Measurements from ENCODE around the gene WIPF2. TPM values are rescaled to one million over a fixed set of nuclear protein-coding genes. Genes with fewer than 3 reads are reported as not detected.
A peak's percentile ranks its signal among the peaks of the same experiment; 100 is the strongest.

The WIPF2 gene
- total and polyA plus RNA-seq, 2 experiments from 2014 or later, result 7.1 to 21.8 TPM

DNA sequence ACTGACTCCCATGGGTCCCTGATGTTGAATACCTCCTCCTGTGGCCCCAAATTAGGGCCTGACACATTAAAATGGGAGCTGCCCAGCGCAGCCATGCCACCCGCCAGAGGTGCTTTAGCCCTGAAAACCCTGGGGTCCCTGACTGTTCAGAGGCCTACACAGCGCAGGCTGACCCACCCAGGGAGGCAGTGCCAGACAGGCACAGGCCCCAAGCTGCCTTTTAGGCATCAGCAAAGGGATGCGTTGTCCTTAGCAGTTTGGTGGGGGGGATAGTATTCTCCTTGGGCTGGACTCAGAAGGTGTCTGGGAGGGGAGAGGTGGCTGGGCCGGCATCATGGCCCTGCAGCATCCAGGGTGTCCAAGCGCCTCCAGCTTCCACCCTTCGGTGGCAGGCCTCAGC, 40.4 kb upstream of the WIPF2 start:
- Histone ChIP-seq H3K27ac (no peak overlapping the region), H3K9me3 (ENCODE audit: low read depth) (no peaks in the 10 kb centered on the region), H3K4me1 (ENCODE audit: low read depth) (peaks cover 14% of the 10 kb centered on the region), H3K4me3 (no peak overlapping the region), H3K27me3 (no peaks in the 10 kb centered on the region), H3K36me3 (no peaks in the 10 kb centered on the region)
- TF ChIP-seq, protein P1, sequence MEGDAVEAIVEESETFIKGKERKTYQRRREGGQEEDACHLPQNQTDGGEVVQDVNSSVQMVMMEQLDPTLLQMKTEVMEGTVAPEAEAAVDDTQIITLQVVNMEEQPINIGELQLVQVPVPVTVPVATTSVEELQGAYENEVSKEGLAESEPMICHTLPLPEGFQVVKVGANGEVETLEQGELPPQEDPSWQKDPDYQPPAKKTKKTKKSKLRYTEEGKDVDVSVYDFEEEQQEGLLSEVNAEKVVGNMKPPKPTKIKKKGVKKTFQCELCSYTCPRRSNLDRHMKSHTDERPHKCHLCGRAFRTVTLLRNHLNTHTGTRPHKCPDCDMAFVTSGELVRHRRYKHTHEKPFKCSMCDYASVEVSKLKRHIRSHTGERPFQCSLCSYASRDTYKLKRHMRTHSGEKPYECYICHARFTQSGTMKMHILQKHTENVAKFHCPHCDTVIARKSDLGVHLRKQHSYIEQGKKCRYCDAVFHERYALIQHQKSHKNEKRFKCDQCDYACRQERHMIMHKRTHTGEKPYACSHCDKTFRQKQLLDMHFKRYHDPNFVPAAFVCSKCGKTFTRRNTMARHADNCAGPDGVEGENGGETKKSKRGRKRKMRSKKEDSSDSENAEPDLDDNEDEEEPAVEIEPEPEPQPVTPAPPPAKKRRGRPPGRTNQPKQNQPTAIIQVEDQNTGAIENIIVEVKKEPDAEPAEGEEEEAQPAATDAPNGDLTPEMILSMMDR (IDR thresholded peaks at IDR 0.05; ENCODE audit: low read depth, low read length), result no peak
- DNase-seq (ENCODE audit: low read depth in 1 of 2, low spot score in 1 of 2), result no peak

DNA sequence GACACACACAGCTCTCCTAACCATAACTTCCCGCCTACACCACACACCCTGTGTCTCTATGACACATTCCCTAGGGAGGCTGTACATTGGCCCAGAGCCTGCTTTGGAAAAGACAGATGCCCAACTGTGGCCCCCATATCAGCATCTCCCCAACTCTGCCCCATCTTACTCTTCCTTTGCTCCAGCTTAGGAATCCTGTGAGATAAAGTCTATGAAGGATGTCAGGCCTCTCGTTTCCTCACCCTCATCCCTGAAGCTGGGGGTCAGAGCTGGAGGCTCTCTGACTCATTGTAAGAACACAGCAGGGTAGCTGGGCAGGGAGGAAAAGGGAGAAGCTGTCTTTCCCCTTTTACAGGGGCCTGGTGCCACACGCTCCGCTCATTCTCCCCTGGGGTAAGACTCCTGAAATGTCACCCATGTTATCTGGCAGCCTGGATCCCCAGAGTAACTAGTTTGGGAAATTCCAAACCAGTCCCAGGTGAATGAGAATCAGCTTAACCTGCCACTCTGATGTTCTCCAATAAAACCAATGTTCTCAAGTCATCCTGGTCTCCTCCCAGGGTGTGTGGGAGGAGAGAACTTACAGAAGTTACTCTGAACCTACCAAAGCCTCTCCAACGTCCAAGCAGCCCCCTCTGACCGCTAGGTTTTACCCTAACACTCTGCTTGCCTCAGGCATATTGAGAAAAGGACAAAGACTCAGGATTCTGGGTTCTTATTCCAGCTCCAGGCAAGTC, 39.0 kb upstream of the WIPF2 start:
- peak in 1 of 2 donors; percentile 58 for DNase-seq (ENCODE audit: low read depth in 1 of 2, low spot score in 1 of 2)
- Histone ChIP-seq H3K4me1 (ENCODE audit: low read depth) (peaks cover 14% of the 10 kb centered on the region), H3K36me3 (no peaks in the 10 kb centered on the region), H3K9me3 (ENCODE audit: low read depth) (no peaks in the 10 kb centered on the region), H3K27ac (peak overlapping the region; percentile 36), H3K27me3 (no peaks in the 10 kb centered on the region), H3K4me3 (no peak overlapping the region)
- TF ChIP-seq, protein P1 (IDR thresholded peaks at IDR 0.05; ENCODE audit: low read depth, low read length), result no peak

DNA sequence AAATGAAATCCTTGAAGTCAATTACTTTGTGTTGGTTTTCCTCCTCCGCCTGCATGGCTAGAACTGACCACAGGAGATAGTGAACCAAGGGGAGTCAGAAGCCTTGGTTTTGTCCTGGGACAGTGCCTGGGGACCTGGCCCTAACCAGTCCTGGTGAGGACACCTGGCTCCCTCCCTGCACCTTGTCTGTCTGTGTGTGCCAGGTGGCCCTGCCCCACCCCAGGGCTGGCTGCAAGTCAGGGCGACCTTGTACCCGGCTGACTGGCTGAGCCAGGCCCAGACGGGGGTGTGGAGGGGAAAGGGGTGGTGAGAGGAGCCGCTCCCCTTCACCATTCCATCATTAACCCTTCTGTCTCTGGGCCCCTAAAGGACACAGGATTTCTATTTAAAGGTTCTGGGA, 38.4 kb upstream of the WIPF2 start:
- Histone ChIP-seq H3K27ac (peak overlapping the region; percentile 36), H3K36me3 (no peaks in the 10 kb centered on the region), H3K9me3 (ENCODE audit: low read depth) (no peaks in the 10 kb centered on the region), H3K4me3 (no peak overlapping the region), H3K27me3 (no peaks in the 10 kb centered on the region), H3K4me1 (ENCODE audit: low read depth) (peaks cover 14% of the 10 kb centered on the region)
- TF ChIP-seq, protein P1 (IDR thresholded peaks at IDR 0.05; ENCODE audit: low read depth, low read length), result no peak
- DNase-seq (ENCODE audit: low read depth in 1 of 2, low spot score in 1 of 2), result no peak

DNA sequence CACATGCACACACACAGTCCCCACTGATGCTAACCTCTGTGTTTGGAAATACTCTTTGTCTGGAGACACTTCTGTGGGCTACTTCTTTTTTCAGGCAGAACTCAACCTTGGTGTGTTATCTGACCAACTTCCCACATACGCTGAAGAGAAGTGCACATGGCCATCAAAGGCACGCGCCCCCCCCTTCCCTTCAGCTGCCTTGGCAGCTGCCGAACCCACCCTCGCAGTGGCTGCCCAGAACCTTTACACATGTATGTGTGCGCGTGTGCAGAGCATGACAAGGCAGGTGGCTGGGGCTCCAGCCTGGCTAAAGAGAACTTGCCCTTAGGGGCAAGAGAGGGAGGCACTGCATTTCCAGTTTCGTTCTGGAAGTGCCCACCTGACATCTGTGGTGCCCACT, 37.9 kb upstream of the WIPF2 start:
- Histone ChIP-seq H3K27me3 (no peaks in the 10 kb centered on the region), H3K36me3 (no peaks in the 10 kb centered on the region), H3K4me3 (no peak overlapping the region), H3K27ac (peak overlapping the region; percentile 16), H3K4me1 (ENCODE audit: low read depth) (peaks cover 14% of the 10 kb centered on the region), H3K9me3 (ENCODE audit: low read depth) (no peaks in the 10 kb centered on the region)
- TF ChIP-seq, protein P1 (IDR thresholded peaks at IDR 0.05; ENCODE audit: low read depth, low read length), result no peak
- no peak for DNase-seq (ENCODE audit: low read depth in 1 of 2, low spot score in 1 of 2)

DNA sequence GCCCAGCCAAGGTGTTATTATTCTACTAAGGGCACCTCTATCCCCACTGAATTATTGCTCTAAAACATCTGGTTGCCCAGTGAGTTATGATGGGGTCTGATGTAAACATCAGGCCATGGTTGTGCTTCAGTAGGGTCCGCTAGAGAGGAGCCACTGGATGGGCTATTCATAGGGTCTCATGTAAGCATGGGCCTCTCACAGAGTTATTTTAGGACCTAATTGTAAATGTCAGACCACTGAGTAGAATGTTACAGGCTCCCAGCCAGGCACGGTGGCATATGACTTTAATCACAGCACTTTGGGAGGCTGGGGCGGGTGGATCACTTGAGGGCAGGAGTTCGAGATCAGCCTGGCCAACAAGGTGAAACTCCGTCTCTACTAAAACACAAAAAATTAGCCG, 36.5 kb upstream of the WIPF2 start:
- peak overlapping the region; percentile 63 for H3K27ac ChIP-seq

More for the DNA sequence above, 36.5 kb upstream of the WIPF2 start:
- DNase-seq (ENCODE audit: low read depth in 1 of 2, low spot score in 1 of 2), result peak in 1 of 2 donors; percentile 63
- Histone ChIP-seq H3K27me3 (no peaks in the 10 kb centered on the region), H3K9me3 (ENCODE audit: low read depth) (no peaks in the 10 kb centered on the region), H3K4me3 (no peak overlapping the region), H3K4me1 (ENCODE audit: low read depth) (peaks cover 14% of the 10 kb centered on the region), H3K36me3 (no peaks in the 10 kb centered on the region)
- TF ChIP-seq, protein P1 (IDR thresholded peaks at IDR 0.05; ENCODE audit: low read depth, low read length), result no peak
